Neural progenitor cell (in vitro differentiated cells): Measurements from ENCODE around the gene TSPEAR.

Experiments used
- CTCF ChIP-seq: fragments of 200-600 bp; sonication (generic); IDR thresholded peaks from 2 replicates; pipeline ENCODE4 v1.5.1; 2017; ENCODE audit warnings: antibody characterized with exemption, mild to moderate bottlenecking
- EZH2 ChIP-seq: fragments of 200-600 bp; sonication (generic); IDR thresholded peaks from 2 replicates; pipeline ENCODE4 v1.6.1; 2017; ENCODE audit warnings: antibody characterized with exemption, mild to moderate bottlenecking, moderate library complexity
- EZH2phosphoT487 ChIP-seq: fragments of 200-600 bp; sonication (generic); IDR thresholded peaks from 2 replicates; pipeline ENCODE4 v1.6.1; 2017; ENCODE audit warnings: antibody characterized with exemption

- TF ChIP-seq EZH2 = no peak
- no peak for TF ChIP-seq CTCF
- TF ChIP-seq EZH2phosphoT487 = no peak
These were observed 203.0 kb downstream of the TSPEAR start for GRCh38 chr21:44508426-44508710.
